Measurements from ENCODE around the gene CMTM3. TPM values are rescaled to one million over a fixed set of nuclear protein-coding genes. Genes with fewer than 3 reads are reported as not detected.

Gene CMTM3
- total and polyA plus RNA-seq, 8 donors, result 0.87 to 12.2 (median 8.5) TPM; not detected in 2

DNA sequence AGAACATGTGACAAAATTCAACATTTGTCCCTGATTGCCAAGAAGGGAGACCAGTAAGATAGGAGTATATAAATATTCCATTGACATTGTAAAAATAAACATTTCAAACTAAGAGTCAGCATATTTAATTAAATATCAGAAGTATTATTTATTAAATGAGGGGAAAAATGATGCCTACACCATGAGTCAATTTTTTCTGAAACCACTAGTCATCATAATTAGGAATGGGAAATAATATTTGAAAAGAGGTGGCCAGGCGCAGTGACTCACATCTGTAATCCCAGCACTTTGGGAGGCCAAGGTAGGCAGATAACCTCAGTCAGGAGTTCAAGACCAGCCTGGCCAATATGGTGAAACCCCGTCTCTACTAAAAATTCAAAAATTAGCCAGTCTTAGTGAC is 36.1 kb upstream of the CMTM3 start:
- no peak overlapping the region for H3K4me3 ChIP-seq
- intact Hi-C loops (cut with DNase I; ENCODE audit: low total_unique reads), result no loop called here
- DNase-seq, result no peak
- TF ChIP-seq CTCF (IDR thresholded peaks at IDR 0.05) (no peak), POLR2A (IDR thresholded peaks at IDR 0.05) (no peak), POLR2AphosphoS5 (IDR thresholded peaks at IDR 0.05) (no peak), EP300 (IDR thresholded peaks at IDR 0.05) (no peak)
- H3K4me1 ChIP-seq, result peaks cover 0 to 16% (median 0%) of the 10 kb centered on the region in 4 donors
- H3K36me3 ChIP-seq, result peaks cover 15 to 41% (median 33%) of the 10 kb centered on the region in 4 donors
- H3K27ac ChIP-seq, result no peak overlapping the region
- 84 to 96% (median 94%) methylated on average over 2 of the region's 2 CpGs for WGBS, 5 donors
- H3K9me3 ChIP-seq, result no peaks in the 10 kb centered on the region
- H3K27me3 ChIP-seq, result no peaks in the 10 kb centered on the region

GRCh38 chr16:66569131-66569530 is 35.4 kb upstream of the CMTM3 start:
- peaks cover 15 to 33% (median 29%) of the 10 kb centered on the region in 4 donors for H3K36me3 ChIP-seq
- no peak for DNase-seq
- intact Hi-C loops (cut with DNase I; ENCODE audit: low total_unique reads), result no loop called here
- 90 to 98% (median 97%) methylated on average over 1 of the region's 1 CpG for WGBS, 5 donors
- no peak overlapping the region for H3K27ac ChIP-seq
- no peak overlapping the region for H3K4me3 ChIP-seq
- TF ChIP-seq POLR2AphosphoS5 (IDR thresholded peaks at IDR 0.05), result no peak
- TF ChIP-seq EP300 (IDR thresholded peaks at IDR 0.05), result no peak
- no peak for TF ChIP-seq POLR2A (IDR thresholded peaks at IDR 0.05)
- TF ChIP-seq CTCF (IDR thresholded peaks at IDR 0.05), result no peak
- no peaks in the 10 kb centered on the region for H3K27me3 ChIP-seq
- H3K9me3 ChIP-seq, result no peaks in the 10 kb centered on the region
- peaks cover 0 to 16% (median 0%) of the 10 kb centered on the region in 4 donors for H3K4me1 ChIP-seq

- intact Hi-C loops (cut with DNase I; ENCODE audit: low total_unique reads), result no loop called here
- H3K4me3 ChIP-seq, result no peak overlapping the region
- peaks cover 0 to 16% (median 0%) of the 10 kb centered on the region in 4 donors for H3K4me1 ChIP-seq
- peaks cover 15 to 26% (median 24%) of the 10 kb centered on the region in 4 donors for H3K36me3 ChIP-seq
- 48 to 59% (median 52%) methylated on average over 3 of the region's 3 CpGs for WGBS, 5 donors
- no peak overlapping the region for H3K27ac ChIP-seq
- TF ChIP-seq CTCF (IDR thresholded peaks at IDR 0.05), result no peak
- no peak for TF ChIP-seq POLR2A (IDR thresholded peaks at IDR 0.05)
- no peak for TF ChIP-seq EP300 (IDR thresholded peaks at IDR 0.05)
- no peak for TF ChIP-seq POLR2AphosphoS5 (IDR thresholded peaks at IDR 0.05)
- H3K27me3 ChIP-seq, result no peaks in the 10 kb centered on the region
- DNase-seq, result peak in 1 of 2 donors; percentile 21
- no peaks in the 10 kb centered on the region for H3K9me3 ChIP-seq
These were observed 34.6 kb upstream of the CMTM3 start for GRCh38 chr16:66569827-66570405.

DNA sequence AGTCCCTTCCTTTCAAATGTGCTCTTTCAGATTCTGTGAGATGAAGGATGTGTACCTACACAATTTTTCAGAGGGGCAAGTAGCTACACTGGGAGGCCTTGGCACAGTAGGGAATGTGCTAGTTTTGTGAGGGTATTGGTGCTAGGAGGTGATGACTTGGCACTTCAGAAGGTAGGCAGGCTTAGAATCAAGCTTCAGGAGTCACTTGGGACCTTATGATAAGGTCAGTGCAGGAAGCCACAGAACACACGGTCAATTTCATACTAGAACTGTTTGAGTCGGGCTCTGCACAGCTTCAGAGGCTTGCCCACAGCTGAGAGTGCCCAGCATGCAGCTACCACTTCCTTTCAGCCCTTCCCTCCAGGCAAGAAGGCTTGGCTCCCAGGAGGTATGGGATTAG is 32.1 kb upstream of the CMTM3 start:
- H3K9me3 ChIP-seq, result no peaks in the 10 kb centered on the region
- H3K36me3 ChIP-seq, result peaks cover 0 to 1% (median under 1%) of the 10 kb centered on the region in 4 donors
- no peak overlapping the region for H3K4me3 ChIP-seq
- H3K4me1 ChIP-seq, result peaks cover 0 to 16% (median 0%) of the 10 kb centered on the region in 4 donors
- 65 to 83% (median 67%) methylated on average over 2 of the region's 2 CpGs for WGBS, 5 donors
- H3K27ac ChIP-seq, result no peak overlapping the region
- H3K27me3 ChIP-seq, result no peaks in the 10 kb centered on the region
- DNase-seq, result no peak
- TF ChIP-seq POLR2AphosphoS5 (IDR thresholded peaks at IDR 0.05), result no peak
- no peak for TF ChIP-seq EP300 (IDR thresholded peaks at IDR 0.05)
- TF ChIP-seq POLR2A (IDR thresholded peaks at IDR 0.05), result no peak
- no peak for TF ChIP-seq CTCF (IDR thresholded peaks at IDR 0.05)
- intact Hi-C loops (cut with DNase I; ENCODE audit: low total_unique reads), result no loop called here
